IMR-90 (cell line): ENCODE data around the gene ANKRD16. TPM values are rescaled to one million over a fixed set of nuclear protein-coding genes. Genes with fewer than 3 reads are reported as not detected.

Source experiments
- ATAC-seq: fragments of 200-7000 bp; cut with Tn5 transposase; 2 replicates; pipeline ENCODE4 v1.9.1; 2020; ENCODE audit warnings: low read depth, mild to moderate bottlenecking, moderate library complexity
- BruUV-seq: library from RNA; stranded (reverse); fragments of 400-500 nt; replicated peaks from 2 replicates; lab custom pipeline; 2021; lab: Mats Ljungman, UMichigan
- CTCF ChIA-PET: fragments of 300-600 bp; formaldehyde crosslinking; extraction: SDS; loops from one replicate; lab custom pipeline; 2021; ENCODE audit warnings: antibody characterized with exemption; lab: Yijun Ruan, JAX
- POLR2A ChIA-PET: fragments of 300-600 bp; sonication (Branson Sonifier 250); formaldehyde crosslinking; loops from one replicate; lab custom pipeline; 2022; ENCODE audit warnings: antibody characterized with exemption; ENCODE audit not compliant: unreplicated experiment; lab: Charles Lee
- DNase-seq: peaks from one replicate; pipeline ENCODE4 v3.0.0; 2013
- H2AFZ ChIP-seq: replicated peaks from 2 replicates; pipeline ENCODE3; 2013; ENCODE audit warnings: low read length, mild to moderate bottlenecking; ENCODE audit not compliant: poor library complexity
- H2AK5ac ChIP-seq: 2 replicates; pipeline ENCODE4 v1.6.1; 2013; ENCODE audit warnings: low read depth, low read length, inconsistent platforms
- H2AK9ac ChIP-seq: replicated peaks from 2 replicates; pipeline ENCODE3; 2013; ENCODE audit warnings: mild to moderate bottlenecking, low read depth, low read length, moderate library complexity; ENCODE audit not compliant: poor library complexity
- H2BK120ac ChIP-seq: 2 replicates; pipeline ENCODE4 v1.6.1; 2013; ENCODE audit warnings: low read depth, low read length, inconsistent platforms
- H2BK15ac ChIP-seq: 3 replicates; pipeline ENCODE4 v1.6.1; 2013; ENCODE audit warnings: low read depth, low read length, inconsistent platforms
- H2BK20ac ChIP-seq: 2 replicates; pipeline ENCODE4 v1.6.1; 2013; ENCODE audit warnings: low read depth, mild to moderate bottlenecking, inconsistent platforms, low read length, moderate library complexity
- H2BK5ac ChIP-seq: 2 replicates; pipeline ENCODE4 v1.6.1; 2013; ENCODE audit warnings: mild to moderate bottlenecking, low read depth, low read length, inconsistent platforms; ENCODE audit not compliant: poor library complexity, severe bottlenecking
- H3K14ac ChIP-seq: replicated peaks from 2 replicates; pipeline ENCODE4 v1.6.1; 2013; ENCODE audit warnings: low read depth, low read length, inconsistent platforms
- H3K18ac ChIP-seq: 2 replicates; pipeline ENCODE4 v1.6.1; 2013; ENCODE audit warnings: low read depth, low read length, control low read depth
- H3K23ac ChIP-seq: 2 replicates; pipeline ENCODE4 v1.6.1; 2013; ENCODE audit warnings: low read depth, low read length, inconsistent platforms
- H3K27ac ChIP-seq: 2 replicates; pipeline ENCODE4 v1.5.1; 2013; ENCODE audit warnings: mild to moderate bottlenecking, control low read depth, low read length; ENCODE audit not compliant: insufficient read depth
- H3K27me3 ChIP-seq: 2 replicates; pipeline ENCODE4 v1.6.1; 2013; ENCODE audit warnings: low read length; ENCODE audit not compliant: control insufficient read depth, insufficient read depth
- H3K36me3 ChIP-seq: 2 replicates; pipeline ENCODE4 v1.6.1; 2013; ENCODE audit warnings: low read length, mixed read lengths; ENCODE audit not compliant: control insufficient read depth, insufficient read depth
- H3K4ac ChIP-seq: 2 replicates; pipeline ENCODE4 v1.6.1; 2013; ENCODE audit warnings: low read depth, low read length, inconsistent platforms
- H3K4me1 ChIP-seq: 2 replicates; pipeline ENCODE4 v1.6.1; 2013; ENCODE audit warnings: low read length, mixed read lengths; ENCODE audit not compliant: control insufficient read depth, insufficient read depth
- H3K4me2 ChIP-seq: 2 replicates; pipeline ENCODE4 v1.6.1; 2013; ENCODE audit warnings: low read depth, mild to moderate bottlenecking, control low read depth, low read length, moderate library complexity
- H3K4me3 ChIP-seq: 2 replicates; pipeline ENCODE4 v1.5.1; 2013; ENCODE audit warnings: low read depth, mild to moderate bottlenecking, control low read depth, low read length, moderate library complexity; ENCODE audit not compliant: insufficient read depth
- H3K56ac ChIP-seq: 2 replicates; pipeline ENCODE4 v1.6.1; 2013; ENCODE audit warnings: low read length, inconsistent platforms; ENCODE audit not compliant: insufficient read depth; ENCODE audit errors: extremely low read depth
- H3K79me1 ChIP-seq, 2 experiments: 2 replicates each; pipeline ENCODE4 v1.6.1; 2013; ENCODE audit warnings: low read length in 2 of 2, inconsistent platforms in 1 of 2, low read depth in 1 of 2
- H3K9ac ChIP-seq: 2 replicates; pipeline ENCODE4 v1.6.1; 2013; ENCODE audit warnings: low read depth, low read length, control low read depth
- H3K9me1 ChIP-seq: 2 replicates; pipeline ENCODE4 v1.6.1; 2013; ENCODE audit warnings: low read length, inconsistent platforms; ENCODE audit not compliant: insufficient read depth
- H3K9me3 ChIP-seq: 2 replicates; pipeline ENCODE4 v1.6.1; 2013; ENCODE audit warnings: low read length; ENCODE audit not compliant: control insufficient read depth, insufficient read depth
- H4K20me1 ChIP-seq: 2 replicates; pipeline ENCODE4 v1.6.1; 2013; ENCODE audit warnings: low read length, inconsistent platforms; ENCODE audit not compliant: insufficient read depth
- H4K5ac ChIP-seq: 2 replicates; pipeline ENCODE4 v1.6.1; 2013; ENCODE audit warnings: mild to moderate bottlenecking, low read depth, low read length, control low read depth
- H4K8ac ChIP-seq, 2 experiments: 2 replicates each; pipeline ENCODE4 v1.6.1; 2013; ENCODE audit warnings: low read depth in 2 of 2, low read length in 2 of 2, control low read depth in 1 of 2, inconsistent platforms in 1 of 2
- H4K91ac ChIP-seq: 2 replicates; pipeline ENCODE4 v1.6.1; 2013; ENCODE audit warnings: low read depth, low read length, inconsistent platforms; ENCODE audit not compliant: insufficient read depth
- CHD1 ChIP-seq: IDR thresholded peaks from 2 replicates; pipeline ENCODE4 v1.6.1; 2012; ENCODE audit warnings: low read depth, low read length, improper control_type of control experiment
- ELK1 ChIP-seq: fragments of 150-350 bp; IDR thresholded peaks from 2 replicates; pipeline ENCODE4 v1.6.1; 2016; ENCODE audit warnings: low read depth, mild to moderate bottlenecking, low read length, moderate library complexity, borderline replicate concordance
- FOS ChIP-seq: fragments of 150-350 bp; IDR thresholded peaks from 2 replicates; pipeline ENCODE4 v1.6.1; 2016; ENCODE audit warnings: low read depth, low read length
- MXI1 ChIP-seq: IDR thresholded peaks from 2 replicates; pipeline ENCODE4 v1.6.1; 2012; ENCODE audit warnings: low read depth, mild to moderate bottlenecking, low read length, moderate library complexity, borderline replicate concordance
- POLR2A ChIP-seq: IDR thresholded peaks from 2 replicates; pipeline ENCODE4 v1.6.1; 2012; ENCODE audit warnings: mild to moderate bottlenecking, low read depth, low read length
- RAD21 ChIP-seq: IDR thresholded peaks from 2 replicates; pipeline ENCODE4 v1.6.1; 2012; ENCODE audit warnings: low read length, improper control_type of control experiment
- RCOR1 ChIP-seq: IDR thresholded peaks from 2 replicates; pipeline ENCODE4 v1.6.1; 2012; ENCODE audit warnings: mild to moderate bottlenecking, low read length, improper control_type of control experiment; ENCODE audit not compliant: insufficient replicate concordance
- RFX5 ChIP-seq: IDR thresholded peaks from 2 replicates; pipeline ENCODE4 v1.8.0; 2012; ENCODE audit warnings: low read depth, mild to moderate bottlenecking, low read length, moderate library complexity
- SMC3 ChIP-seq: fragments of 150-350 bp; IDR thresholded peaks from 2 replicates; pipeline ENCODE4 v1.6.1; 2016; ENCODE audit warnings: low read depth, mild to moderate bottlenecking, antibody characterized with exemption, low read length, moderate library complexity
- USF2 ChIP-seq: fragments of 150-350 bp; IDR thresholded peaks from 2 replicates; pipeline ENCODE4 v1.6.1; 2017; ENCODE audit warnings: mild to moderate bottlenecking, antibody characterized with exemption, low read length, low read depth
- WGBS, 2 experiments: methylation state at CpG; one replicate each; pipeline versions ENCODE4 v1.1.5 to v1.1.7; 2013; ENCODE audit warnings: missing lambda C conversion rate in 2 of 2; ENCODE audit not compliant: insufficient read length in 1 of 2; ENCODE audit errors: extremely low coverage in 2 of 2; 5-methylcytosine and 5-hydroxymethylcytosine counted together
- dilution Hi-C: fragments of 300-500 bp; cut with HindIII; formaldehyde crosslinking; loops from one replicate; pipeline ENCODE4 v1.14.3; 2018; ENCODE audit warnings: low sequenced_read_pairs; ENCODE audit not compliant: unreplicated experiment
- in situ Hi-C: fragments of 300-500 bp; cut with MboI; formaldehyde crosslinking; loops from 3 replicates; pipeline ENCODE4 v1.14.3; 2019; ENCODE audit warnings: low sequenced_read_pairs, inconsistent platforms, mixed read lengths
- intact Hi-C: fragments of 100-400 bp; cut with micrococcal nuclease; formaldehyde crosslinking; loops from 2 replicates; pipeline ENCODE4 v1.10.0; 2022
- polyA plus RNA-seq, 3 experiments: library from polyadenylated mRNA; depleted of rRNA; stranded (reverse); fragments of >200 nt; gene quantifications; 2 replicates each; pipeline ENCODE4 v1.2.3, GENCODE V29; 2012; ENCODE audit warnings: low replicate concordance in 1 of 3
- total RNA-seq: library from RNA; depleted of rRNA; stranded (reverse); fragments of >200 nt; gene quantifications from 2 replicates; pipeline ENCODE4 v1.2.3, GENCODE V29; 2012

ANKRD16 gene
- total and polyA plus RNA-seq, 2 of the 4 experiments (the other 2 are of a cell fraction), result 5.1 to 5.7 TPM

GRCh38 chr10:5930272-5930671 lies 40.6 kb upstream of the ANKRD16 start:
- no peak overlapping the region for H2BK20ac ChIP-seq
- intact Hi-C loops, result no loop called here
- no peak overlapping the region for H4K5ac ChIP-seq
- H3K4me1 ChIP-seq, result peaks cover 14% of the 10 kb centered on the region
- H3K14ac ChIP-seq, result no peak overlapping the region
- no peak overlapping the region for H3K27ac ChIP-seq
- dilution Hi-C loops, result no loop called here
- BruUV-seq, result no TSS peak
- no peak overlapping the region for H2AFZ ChIP-seq
- peaks cover 7% of the 10 kb centered on the region for H3K9me1 ChIP-seq
- H3K4ac ChIP-seq, result no peak overlapping the region
- H2AK9ac ChIP-seq, result no peak overlapping the region
- no peak overlapping the region for H3K9ac ChIP-seq
- DNase-seq (no peak), ATAC-seq (no peak)
- H3K27me3 ChIP-seq, result no peaks in the 10 kb centered on the region
- H4K20me1 ChIP-seq, result peaks cover 5% of the 10 kb centered on the region
- peaks cover 14 to 35% of the 10 kb centered on the region in 2 experiments for H3K79me1 ChIP-seq
- POLR2A ChIA-PET, result no interaction called here
- peaks cover 57% of the 10 kb centered on the region for H3K36me3 ChIP-seq
- H4K91ac ChIP-seq, result no peak overlapping the region
- no peak overlapping the region for H2AK5ac ChIP-seq
- H3K4me2 ChIP-seq, result no peak overlapping the region
- no peak overlapping the region for H3K23ac ChIP-seq
- no peak overlapping the region for H3K4me3 ChIP-seq
- CTCF ChIA-PET, result no interaction called here
- H3K56ac ChIP-seq, result no peak overlapping the region
- H3K9me3 ChIP-seq, result no peaks in the 10 kb centered on the region
- no peak overlapping the region for H4K8ac ChIP-seq
- no peak overlapping the region for H2BK5ac ChIP-seq
- no peak overlapping the region for H2BK120ac ChIP-seq
- in situ Hi-C loops, result no loop called here
- WGBS, 2 experiments, result 100% methylated on average over 3 of the region's 11 CpGs; no CpG with 5 or more reads in 1 of the 2 experiments
- H2BK15ac ChIP-seq, result no peak overlapping the region
- no peak overlapping the region for H3K18ac ChIP-seq
- TF ChIP-seq RFX5, result no peak
- no peak for TF ChIP-seq RCOR1
- TF ChIP-seq RAD21, result no peak
- no peak for TF ChIP-seq CHD1
- no peak for TF ChIP-seq SMC3
- no peak for TF ChIP-seq FOS
- no peak for TF ChIP-seq ELK1
- TF ChIP-seq MXI1, result no peak
- no peak for TF ChIP-seq USF2
- TF ChIP-seq POLR2A, result no peak
